B cell (primary cell): ENCODE results near the gene FAM120B. TPM values are rescaled to one million over a fixed set of nuclear protein-coding genes. Genes with fewer than 3 reads are reported as not detected.
"Not testable (repeated sequence)": the region's sequence is repeated elsewhere in the genome, so short reads cannot be mapped to it uniquely, and the experiment has no call there.

ENCODE experiments used
- ATAC-seq: fragments of 200-7000 bp; cut with Tn5 transposase; one replicate; pipeline ENCODE4 v1.10.0; 2021; ENCODE audit warnings: low read depth, mild to moderate bottlenecking, moderate number of reproducible peaks, moderate library complexity
- CTCF ChIA-PET: fragments of 350-600 bp; sonication (Branson Sonifier 250); formaldehyde crosslinking; loops from one replicate; lab custom pipeline; 2021; ENCODE audit warnings: antibody characterized with exemption, inconsistent platforms; lab: Charles Lee
- POLR2A ChIA-PET: fragments of 350-600 bp; sonication (Branson Sonifier 250); formaldehyde crosslinking; loops from one replicate; lab custom pipeline; 2021; ENCODE audit warnings: antibody characterized with exemption; lab: Charles Lee
- DNase-seq: peaks from one replicate; pipeline ENCODE4 v3.0.0; 2013
- H2AFZ ChIP-seq: 2 replicates; pipeline ENCODE4 v1.6.1; 2012; ENCODE audit warnings: mild to moderate bottlenecking, low read depth, low read length; ENCODE audit not compliant: insufficient read depth, poor library complexity, severe bottlenecking
- H3K27ac ChIP-seq, 2 donors: 1 replicate in 1 of 2; 2 replicates in 1 of 2; pipeline ENCODE4 v1.5.1; 2012 to 2013; ENCODE audit warnings: low read length in 2 of 2, mild to moderate bottlenecking in 2 of 2, moderate library complexity in 1 of 2
- H3K27me3 ChIP-seq, 4 experiments: fragments of 200-600 bp in 1 of 4; sonication (generic) in 1 of 4; replicated peaks in 1 of 4; 1 replicate in 2 of 4; 2 replicates in 2 of 4; pipeline versions ENCODE4 v1.6.1 to v1.7.0; 2013 to 2016; ENCODE audit warnings: low read length in 3 of 4, mild to moderate bottlenecking in 2 of 4, mixed read lengths in 1 of 4, moderate library complexity in 1 of 4; ENCODE audit not compliant: insufficient read depth in 4 of 4, control insufficient read depth in 3 of 4; ENCODE audit errors: control extremely low read depth in 1 of 4
- H3K36me3 ChIP-seq, 2 experiments: replicated peaks in 1 of 2; 1 replicate in 1 of 2; 2 replicates in 1 of 2; pipeline versions ENCODE4 v1.6.1 to v1.7.1; 2013; ENCODE audit warnings: low read length in 1 of 2; ENCODE audit not compliant: insufficient read depth in 2 of 2, control insufficient read depth in 1 of 2; ENCODE audit errors: control extremely low read depth in 1 of 2, extremely low read depth in 1 of 2
- H3K4me1 ChIP-seq, 2 donors: fragments of 200-600 bp in 1 of 2; sonication (generic) in 1 of 2; 1 replicate in 1 of 2; 2 replicates in 1 of 2; pipeline versions ENCODE4 v1.5.1 to v1.6.1; 2013 to 2017; ENCODE audit warnings: low read length in 2 of 2; ENCODE audit not compliant: control insufficient read depth in 2 of 2, insufficient read depth in 2 of 2
- H3K4me2 ChIP-seq: replicated peaks from 2 replicates; pipeline ENCODE3; 2012; ENCODE audit warnings: mild to moderate bottlenecking, low read depth, low read length; ENCODE audit not compliant: poor library complexity, severe bottlenecking
- H3K4me3 ChIP-seq, 5 experiments: fragments of 200-600 bp in 1 of 5; sonication (generic) in 1 of 5; 1 replicate in 3 of 5; 2 replicates in 2 of 5; pipeline versions ENCODE4 v1.5.1 to v1.7.0; 2011 to 2016; ENCODE audit warnings: low read length in 4 of 5, mild to moderate bottlenecking in 4 of 5, low read depth in 2 of 5, control low read depth in 1 of 5, moderate library complexity in 1 of 5; ENCODE audit not compliant: insufficient read depth in 1 of 5; ENCODE audit errors: control extremely low read depth in 1 of 5, extremely low read depth in 1 of 5
- H3K79me2 ChIP-seq: fragments of 200-600 bp; sonication (generic); one replicate; pipeline ENCODE4 v1.6.0; 2016; ENCODE audit warnings: low read length; ENCODE audit not compliant: control insufficient read depth, insufficient read depth
- H3K9ac ChIP-seq: fragments of 200-600 bp; sonication (generic); 2 replicates; pipeline ENCODE4 v1.6.1; 2017; ENCODE audit warnings: mild to moderate bottlenecking, low read length, moderate library complexity
- H3K9me3 ChIP-seq, 3 donors: one replicate each; pipeline versions ENCODE4 v1.6.1 to v1.7.1; 2013; ENCODE audit warnings: low read length in 2 of 3; ENCODE audit not compliant: control insufficient read depth in 2 of 3, insufficient read depth in 1 of 3; ENCODE audit errors: control extremely low read depth in 1 of 3
- H4K20me1 ChIP-seq: 2 replicates; pipeline ENCODE4 v1.6.0; 2012; ENCODE audit warnings: mild to moderate bottlenecking, low read length; ENCODE audit not compliant: insufficient read depth, control insufficient read depth, poor library complexity, severe bottlenecking
- H3K27ac Mint-ChIP-seq: one replicate; pipeline ENCODE4 v1.8.0; 2021; ENCODE audit warnings: mixed read lengths
- H3K27me3 Mint-ChIP-seq: one replicate; pipeline ENCODE4 v1.8.0; 2021; ENCODE audit warnings: mixed read lengths
- H3K4me1 Mint-ChIP-seq: one replicate; pipeline ENCODE4 v1.8.0; 2021; ENCODE audit warnings: mixed read lengths
- H3K4me3 Mint-ChIP-seq: one replicate; pipeline ENCODE4 v1.8.0; 2021; ENCODE audit warnings: mixed read lengths
- H3K9me3 Mint-ChIP-seq: one replicate; pipeline ENCODE4 v1.8.0; 2022; ENCODE audit warnings: mixed read lengths; ENCODE audit not compliant: insufficient read depth
- CTCF ChIP-seq: fragments of 200-600 bp; IDR thresholded peaks from one replicate; pipeline ENCODE4 v1.8.0; 2022; ENCODE audit warnings: antibody characterized with exemption, mild to moderate bottlenecking
- EZH2 ChIP-seq: IDR thresholded peaks from 2 replicates; pipeline ENCODE4 v1.6.1; 2012; ENCODE audit warnings: borderline replicate concordance, low read depth, mild to moderate bottlenecking, moderate library complexity, low read length; ENCODE audit not compliant: insufficient read depth, poor library complexity, severe bottlenecking
- WGBS: methylation state at CpG from one replicate; pipeline ENCODE4 v1.1.5; 2013; ENCODE audit warnings: missing lambda C conversion rate; ENCODE audit not compliant: insufficient coverage; 5-methylcytosine and 5-hydroxymethylcytosine counted together
- intact Hi-C: fragments of 100-400 bp; cut with micrococcal nuclease; formaldehyde crosslinking; loops from one replicate; pipeline ENCODE4 v1.10.0; 2022
- polyA plus RNA-seq: library from polyadenylated mRNA; depleted of rRNA; stranded (reverse); fragments of >200 nt; gene quantifications from 2 replicates; pipeline ENCODE4 v1.2.3, GENCODE V29; 2012
- total RNA-seq, 2 donors: library from RNA; stranded (reverse); fragments of 120-200 nt in 1 of 2; gene quantifications; 1 replicate in 1 of 2; 2 replicates in 1 of 2; pipeline versions ENCODE4 v1.2.3 to v1.2.4, GENCODE V29; 2013 to 2022

FAM120B gene
- total and polyA plus RNA-seq, 2 donors (not counting 1 experiment from before 2014, with no cell fraction given): 12.5 to 51.7 TPM

GRCh38 chr6:170399955-170400558 lies 93.5 kb downstream of the FAM120B start:
- POLR2A ChIA-PET, intact Hi-C loops: not testable (repeated sequence)

GRCh38 chr6:170402318-170403040 lies 95.9 kb downstream of the FAM120B start:
- ATAC-seq: no peak
- H3K4me3 ChIP-seq: no peak overlapping the region
- H3K79me2 ChIP-seq: no peaks in the 10 kb centered on the region
- Mint-ChIP-seq H3K27me3 (no peaks in the 10 kb centered on the region), H3K4me1 (no peaks in the 10 kb centered on the region), H3K4me3 (no peak overlapping the region), H3K27ac (no peak overlapping the region), H3K9me3 (no peaks in the 10 kb centered on the region)
- H3K9me3 ChIP-seq: no peaks in the 10 kb centered on the region
- intact Hi-C loops: no loop called here
- CTCF ChIA-PET: no interaction called here
- H3K9ac ChIP-seq: no peak overlapping the region
- no peaks in the 10 kb centered on the region for H4K20me1 ChIP-seq
- no peak for DNase-seq
- H2AFZ ChIP-seq: no peak overlapping the region
- H3K4me1 ChIP-seq: no peaks in the 10 kb centered on the region
- H3K4me2 ChIP-seq: no peak overlapping the region
- POLR2A ChIA-PET: no interaction called here
- TF ChIP-seq CTCF (no peak), EZH2 (no peak)
- WGBS: 94% methylated on average over 12 of the region's 13 CpGs
- H3K27ac ChIP-seq: no peak overlapping the region
- no peaks in the 10 kb centered on the region for H3K27me3 ChIP-seq
- H3K36me3 ChIP-seq: peaks cover 3 to 34% of the 10 kb centered on the region in 2 experiments

More at GRCh38 chr6:170399955-170400558, 93.5 kb downstream of the FAM120B start:
- H3K79me2 ChIP-seq, H3K4me1 Mint-ChIP-seq, CTCF ChIA-PET, H3K4me1 ChIP-seq, H3K4me2 ChIP-seq, H3K4me3 Mint-ChIP-seq, H3K27ac Mint-ChIP-seq, H3K27me3 ChIP-seq, H3K4me3 ChIP-seq, H3K9me3 Mint-ChIP-seq, H3K9ac ChIP-seq, ATAC-seq, H3K27me3 Mint-ChIP-seq, H3K9me3 ChIP-seq, DNase-seq, H2AFZ ChIP-seq, H4K20me1 ChIP-seq, H3K27ac ChIP-seq: not testable (repeated sequence)
- H3K36me3 ChIP-seq: peaks cover 3 to 47% of the 10 kb centered on the region in 2 experiments
- 50% methylated on average over 2 of the region's 2 CpGs for WGBS
